NCI-H2107 (cell line): ENCODE measurements around the gene ARFGEF2.
"Not testable (repeated sequence)": the region's sequence is repeated elsewhere in the genome, so short reads cannot be mapped to it uniquely, and the experiment has no call there.

Source experiments
- DNase-seq: peaks from one replicate; lab custom pipeline; 2025; lab: John Stamatoyannopoulos, UW

ARFGEF2 gene

DNA sequence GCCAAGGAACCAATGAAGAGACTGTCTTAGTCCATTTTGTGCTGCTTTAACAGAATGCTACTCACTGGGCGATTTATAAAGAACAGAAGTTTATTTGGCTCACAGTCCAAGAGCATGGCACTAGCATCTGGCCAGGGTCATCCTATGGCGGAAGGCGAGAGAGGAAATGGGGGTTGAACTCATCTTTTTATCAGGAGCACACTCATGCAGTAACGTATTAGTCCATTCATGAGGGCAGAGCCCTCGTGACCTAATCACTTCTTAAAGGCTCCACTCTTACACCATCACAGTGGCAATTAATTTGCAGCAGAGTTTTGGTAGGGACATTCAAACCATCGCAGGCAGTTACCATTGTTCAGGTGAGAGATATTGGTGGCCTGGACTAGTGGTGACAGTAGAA is 8.5 kb downstream of the ARFGEF2 start:
- no peak for DNase-seq

DNA sequence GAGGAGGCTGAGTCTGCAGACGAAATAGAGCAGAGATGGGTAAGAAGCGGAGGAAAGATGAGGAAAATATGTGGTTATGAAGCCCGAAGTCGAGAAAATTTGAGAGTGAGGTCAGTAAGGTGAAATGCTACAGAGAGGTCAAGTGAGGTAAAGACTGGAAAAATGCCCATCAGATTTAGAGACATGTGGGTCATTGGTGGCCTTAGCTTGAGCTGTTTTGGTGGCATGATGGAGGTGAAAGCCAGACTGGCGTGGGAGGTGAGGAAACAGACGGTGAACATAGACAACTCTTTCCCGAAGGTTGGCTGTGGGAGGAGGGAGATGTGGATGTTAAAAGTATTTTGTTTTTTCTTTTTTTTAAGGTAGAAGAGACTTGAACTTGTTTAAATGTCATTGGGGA is 9.4 kb downstream of the ARFGEF2 start:
- no peak for DNase-seq

DNA sequence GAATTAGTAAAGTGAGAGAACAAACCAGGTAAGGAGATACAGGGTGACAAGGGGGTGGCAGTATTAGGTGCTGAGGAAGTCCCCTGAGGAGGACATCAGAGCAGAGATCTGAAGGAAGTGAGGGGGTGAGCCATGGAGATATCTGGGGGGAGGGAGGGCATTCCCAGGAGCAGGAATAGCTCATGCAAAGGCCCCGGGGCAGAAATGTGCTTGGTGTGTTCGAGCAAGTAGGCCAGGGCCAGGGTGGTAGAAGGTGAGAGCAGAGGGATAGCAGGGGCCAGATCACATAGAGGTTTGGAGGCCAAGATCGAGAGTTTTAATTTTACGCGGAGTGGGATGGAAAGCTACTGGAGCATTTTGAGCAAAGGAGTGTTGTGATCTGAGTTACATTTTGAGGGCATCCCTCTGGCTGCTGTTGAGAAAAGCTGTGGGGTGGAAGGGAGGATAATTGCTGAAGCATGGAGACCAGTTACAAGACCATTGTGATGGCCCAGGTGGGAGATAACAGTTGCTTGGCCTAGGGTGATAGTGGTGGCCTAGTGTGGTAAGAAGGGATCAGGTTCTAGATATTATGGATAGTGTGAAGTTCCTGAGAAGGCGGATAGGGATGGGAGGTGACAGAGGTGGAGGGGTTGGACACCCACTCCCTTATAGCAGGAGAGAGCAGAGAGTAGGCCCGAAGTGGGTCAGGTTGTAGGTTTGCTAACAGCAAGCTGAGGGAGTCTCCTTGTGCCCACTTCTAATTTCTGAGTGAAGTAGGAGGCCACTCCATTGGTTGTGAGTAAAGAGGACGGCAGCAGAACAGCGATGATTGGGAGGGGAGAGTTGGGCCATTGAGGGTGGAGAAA is 10.2 kb downstream of the ARFGEF2 start:
- DNase-seq: no peak

DNA sequence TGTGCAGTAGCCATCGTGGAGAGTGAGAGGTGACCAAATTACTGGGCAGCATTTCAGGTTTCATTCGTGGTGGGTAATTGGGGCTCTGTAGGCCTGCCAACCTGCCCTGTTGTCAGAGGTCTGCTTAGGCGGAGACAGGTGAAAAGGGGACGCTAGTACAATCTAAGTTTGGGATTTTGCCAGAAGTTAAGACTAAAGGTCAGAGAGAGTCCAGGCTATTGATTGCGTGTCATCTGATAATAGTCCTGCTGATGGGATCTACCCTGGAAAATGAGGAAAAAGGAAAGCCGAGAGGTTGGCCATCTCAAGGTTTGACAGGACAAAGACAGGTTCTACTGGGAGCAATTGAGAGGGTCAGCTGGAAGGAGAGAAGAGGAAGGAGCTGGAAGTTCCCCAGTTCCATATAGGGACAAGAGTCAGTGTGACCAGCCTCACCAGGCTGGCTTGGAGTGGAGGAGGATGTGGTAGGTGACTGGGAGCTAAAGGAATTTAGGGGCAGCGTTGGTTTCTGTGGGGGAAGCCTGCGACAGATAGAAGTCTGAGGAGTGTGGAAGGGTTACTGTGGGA is 10.9 kb downstream of the ARFGEF2 start:
- no peak for DNase-seq

DNA sequence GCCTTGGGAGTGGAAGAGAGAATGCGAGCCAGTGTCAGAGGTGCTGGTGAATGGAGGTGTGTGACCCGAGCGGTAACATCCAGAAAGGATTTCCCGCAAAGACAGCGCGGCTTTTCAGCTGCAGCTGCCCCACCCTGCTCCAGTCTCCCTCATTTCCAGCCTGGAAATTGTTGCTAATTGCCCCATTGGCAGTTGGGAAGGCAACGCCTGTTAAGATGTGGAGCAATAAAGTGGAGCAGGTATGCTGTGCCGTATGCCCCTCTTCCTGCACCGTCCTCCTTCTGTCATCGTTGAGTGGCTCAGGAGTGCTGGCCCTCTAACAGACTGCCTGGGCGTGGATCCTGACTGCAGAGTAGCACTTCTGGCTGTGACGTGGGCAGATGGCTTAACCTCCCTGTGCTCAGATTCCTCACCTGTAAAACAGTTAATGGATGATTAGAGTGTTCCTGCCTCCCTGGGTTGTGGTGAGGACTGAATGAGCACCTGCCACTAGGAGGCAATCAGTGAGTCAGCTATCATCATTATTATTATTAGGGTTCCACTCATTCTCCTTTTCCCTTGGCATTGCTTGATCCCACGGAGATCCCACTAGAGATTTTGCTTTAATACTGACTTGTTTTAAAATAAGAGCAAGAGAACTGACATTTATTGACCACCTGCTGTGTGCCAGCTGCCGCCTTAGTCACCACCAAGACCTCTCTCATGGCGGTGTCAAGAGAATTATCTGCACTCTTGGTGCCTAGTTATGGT is 11.7 kb downstream of the ARFGEF2 start:
- peak; percentile 77 for DNase-seq

DNA sequence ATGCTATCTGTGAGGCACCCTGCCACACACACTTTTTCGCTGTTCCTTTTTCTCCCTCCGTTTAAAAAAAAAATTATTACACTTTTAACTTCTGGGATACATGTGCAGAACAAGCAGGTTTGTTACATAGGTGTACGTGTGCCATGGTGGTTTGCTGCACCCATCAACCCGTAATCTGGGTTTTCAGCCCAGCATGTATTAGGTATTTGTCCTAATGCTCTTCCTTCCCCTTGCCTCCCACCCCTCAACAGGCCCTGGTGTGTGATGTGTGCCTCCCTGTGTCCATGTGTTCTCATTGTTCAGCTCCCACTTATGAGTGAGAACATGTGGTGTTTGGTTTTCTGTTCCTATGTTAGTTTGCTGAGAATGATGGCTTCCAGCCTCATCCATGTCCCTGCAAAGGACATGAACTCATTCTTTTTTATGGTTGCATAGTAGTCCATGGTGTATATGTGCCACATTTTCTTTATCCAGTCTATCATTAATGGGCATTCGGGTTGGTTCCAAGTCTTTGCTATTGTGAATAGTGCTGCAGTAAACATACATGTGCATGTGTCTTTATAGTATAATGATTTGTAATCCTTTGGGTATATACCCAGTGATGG is 12.9 kb downstream of the ARFGEF2 start:
- not testable (repeated sequence) for DNase-seq

DNA sequence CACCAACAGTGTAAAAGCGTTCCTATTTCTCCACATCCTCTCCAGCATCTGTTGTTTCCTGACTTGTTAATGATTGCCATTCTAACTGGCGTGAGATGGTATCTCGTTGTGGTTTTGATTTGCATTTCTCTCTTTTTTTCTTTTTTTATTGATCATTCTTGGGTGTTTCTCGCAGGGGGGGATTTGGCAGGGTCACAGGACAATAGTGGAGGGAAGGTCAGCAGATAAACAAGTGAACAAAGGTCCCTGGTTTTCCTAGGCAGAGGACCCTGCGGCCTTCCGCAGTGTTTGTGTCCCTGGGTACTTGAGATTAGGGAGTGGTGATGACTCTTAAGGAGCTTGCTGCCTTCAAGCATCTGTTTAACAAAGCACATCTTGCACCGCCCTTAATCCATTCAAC is 13.5 kb downstream of the ARFGEF2 start:
- not testable (repeated sequence) for DNase-seq

DNA sequence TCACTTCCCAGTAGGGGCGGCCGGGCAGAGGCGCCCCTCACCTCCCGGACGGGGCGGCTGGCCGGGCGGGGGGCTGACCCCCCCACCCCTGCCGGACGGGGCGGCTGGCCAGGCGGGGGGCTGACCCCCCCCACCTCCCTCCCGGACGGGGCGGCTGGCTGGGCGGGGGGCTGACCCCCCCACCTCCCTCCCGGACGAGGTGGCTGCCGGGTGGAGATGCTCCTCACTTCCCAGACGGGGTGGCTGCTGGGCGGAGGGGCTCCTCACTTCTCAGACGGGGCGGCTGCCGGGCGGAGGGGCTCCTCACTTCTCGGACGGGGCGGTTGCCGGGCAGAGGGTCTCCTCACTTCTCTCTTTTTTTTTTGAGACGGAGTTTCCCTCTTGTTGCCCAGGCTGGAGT is 14.7 kb downstream of the ARFGEF2 start:
- not testable (repeated sequence) for DNase-seq

DNA sequence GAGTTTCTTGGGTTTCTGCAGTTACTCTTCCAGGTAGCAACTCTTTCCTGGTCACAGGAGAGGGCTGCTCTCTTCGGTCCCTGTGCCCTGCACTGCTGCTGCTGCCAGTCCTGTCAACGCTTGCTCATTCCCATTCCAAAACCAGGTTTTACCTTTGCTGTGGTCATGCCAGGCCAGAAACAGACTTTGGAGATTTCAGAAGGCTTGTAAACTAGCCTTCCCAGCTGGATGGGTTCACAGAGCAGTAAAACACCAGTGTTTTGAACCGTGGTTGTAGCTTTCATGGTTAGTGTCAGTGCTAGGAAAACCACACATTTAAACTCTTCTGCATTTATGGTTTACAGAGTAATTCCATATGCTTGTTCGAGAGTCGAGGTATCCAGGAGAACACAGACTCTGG is 16.2 kb downstream of the ARFGEF2 start:
- DNase-seq: no peak

DNA sequence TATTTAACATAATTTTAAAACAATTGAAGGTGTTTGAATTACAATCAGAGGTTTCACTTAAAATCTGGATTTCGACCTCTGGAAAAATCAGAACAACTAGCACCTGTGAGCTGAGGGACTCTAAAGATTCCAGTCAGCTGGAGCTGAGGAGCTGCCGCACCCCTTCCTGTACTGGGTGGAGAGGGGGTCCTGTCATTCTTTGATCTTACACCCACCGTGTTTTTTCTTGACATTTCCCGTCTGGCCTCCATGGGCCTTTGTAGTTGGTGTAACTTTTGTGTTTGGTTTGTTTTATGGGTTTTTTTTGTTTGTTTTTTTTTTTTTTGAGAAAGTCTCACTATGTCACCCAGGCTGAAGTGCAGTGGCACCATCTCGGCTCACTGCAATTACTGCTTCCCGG is 17.2 kb downstream of the ARFGEF2 start:
- DNase-seq: no peak

DNA sequence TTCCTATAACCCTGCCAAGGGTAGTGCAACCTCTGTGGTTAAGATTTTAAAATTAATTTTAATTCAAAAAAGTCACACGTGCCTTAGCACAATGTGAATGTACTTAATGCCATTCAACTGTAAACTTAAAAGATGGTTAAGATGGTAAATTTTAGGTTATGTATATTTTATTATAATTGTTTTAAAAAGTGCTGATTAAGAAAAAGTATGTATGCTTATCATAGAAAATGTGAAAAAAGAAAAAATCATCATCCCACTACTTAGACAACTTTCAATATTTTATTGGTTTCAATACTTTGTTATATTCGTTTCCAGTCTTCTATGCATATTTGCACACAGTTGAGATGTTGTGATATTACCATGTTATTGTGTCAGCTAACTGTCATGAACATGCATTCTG is 18.7 kb downstream of the ARFGEF2 start:
- no peak for DNase-seq

DNA sequence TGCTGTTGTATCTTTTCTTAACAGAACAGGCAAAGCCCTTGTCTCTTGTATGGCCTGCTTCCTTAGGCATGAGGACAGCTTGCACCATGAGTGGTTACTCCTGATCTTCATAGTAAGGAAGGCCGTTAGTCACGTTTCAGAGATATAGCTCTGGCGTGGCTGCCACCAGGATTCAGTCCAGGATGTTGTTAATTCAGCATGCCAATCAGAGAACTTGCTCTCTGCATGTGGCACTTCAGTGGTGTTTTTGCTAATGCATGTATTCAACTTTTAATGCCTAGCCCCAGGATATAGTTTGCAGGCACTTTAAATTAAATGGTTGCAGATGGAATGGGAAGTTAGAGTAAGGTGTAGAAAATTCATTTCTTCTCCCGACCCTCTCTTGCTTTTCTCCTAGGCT is 20.0 kb downstream of the ARFGEF2 start:
- DNase-seq: no peak

DNA sequence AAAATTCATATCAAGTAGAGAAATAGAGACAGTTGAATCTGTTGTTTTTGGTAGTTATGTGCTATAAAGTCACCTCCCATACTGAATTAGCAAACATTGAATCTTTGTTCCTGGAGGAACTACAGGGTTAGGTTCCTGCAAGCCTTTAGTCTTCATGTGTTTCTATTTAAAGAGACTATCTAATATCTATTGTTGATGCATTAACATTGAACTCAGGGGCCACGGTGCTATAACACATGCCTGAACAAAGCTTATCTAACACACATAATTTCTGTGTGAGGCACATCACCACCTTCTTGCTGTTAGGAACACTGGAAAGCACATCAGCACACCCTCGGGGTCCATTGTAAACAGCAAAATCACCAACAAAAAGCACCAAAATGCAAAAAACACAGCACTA is 21.2 kb downstream of the ARFGEF2 start:
- DNase-seq: no peak

DNA sequence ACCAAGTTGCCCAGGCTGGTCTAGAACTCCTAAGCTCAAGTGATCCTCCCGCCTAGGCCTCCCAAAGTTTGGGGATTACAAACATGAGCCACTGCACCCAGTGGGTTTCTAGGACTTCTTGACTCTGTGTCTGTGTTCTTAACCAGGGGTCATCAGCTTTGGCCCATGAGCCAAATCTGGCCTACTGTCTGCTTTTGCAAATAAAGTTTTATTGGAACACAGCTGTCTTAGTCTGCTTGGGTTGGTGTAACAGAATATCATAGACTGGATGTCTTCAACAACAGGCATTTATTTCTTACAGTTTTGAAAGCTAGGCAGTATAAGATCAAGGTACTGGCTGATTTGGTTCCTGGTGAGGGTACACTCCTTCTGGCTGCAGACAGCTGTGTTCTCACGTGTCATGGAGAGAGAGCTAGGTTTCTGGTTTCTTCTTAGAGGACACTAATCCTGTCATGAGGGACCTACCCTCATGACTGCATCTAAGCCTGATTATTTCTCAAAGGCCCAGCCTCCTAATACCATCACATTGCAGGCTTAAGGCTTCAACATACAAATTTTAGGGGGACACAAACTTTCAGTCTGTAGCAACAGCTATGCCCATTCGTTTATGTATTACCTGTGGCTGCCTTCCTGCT is 23.3 kb downstream of the ARFGEF2 start:
- DNase-seq: no peak

DNA sequence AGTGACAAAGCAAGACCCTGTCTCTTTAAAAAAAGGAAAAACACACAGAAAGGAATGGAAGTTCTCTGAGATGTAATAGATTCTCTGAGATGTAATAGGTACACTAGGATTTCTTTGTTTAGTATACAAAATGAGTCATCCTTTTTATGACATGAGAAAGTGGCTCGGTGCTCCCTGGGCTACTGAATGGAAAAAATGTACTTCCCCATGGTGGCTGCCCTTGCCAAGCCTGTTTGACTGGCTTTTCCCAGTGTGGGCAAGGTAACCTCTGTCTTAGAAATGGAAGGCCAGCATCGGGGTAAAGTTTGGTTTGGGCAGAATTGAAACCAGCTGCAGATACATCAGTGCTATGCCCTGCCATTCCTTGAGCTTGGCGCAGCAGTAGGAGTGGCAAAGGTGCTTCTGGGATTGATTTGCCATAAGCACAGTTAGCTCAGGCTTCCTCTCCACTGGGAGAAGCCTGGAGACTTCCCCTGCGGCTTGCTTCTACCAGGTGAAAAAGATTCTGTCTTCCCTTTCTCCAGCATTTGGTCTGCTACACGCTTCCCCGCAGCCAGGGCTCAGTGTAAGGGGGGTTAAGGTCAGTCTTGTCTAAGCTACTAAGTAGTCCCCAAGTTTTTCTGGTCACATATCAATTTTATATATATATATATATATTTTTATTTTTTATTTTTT is 24.5 kb downstream of the ARFGEF2 start:
- no peak for DNase-seq

DNA sequence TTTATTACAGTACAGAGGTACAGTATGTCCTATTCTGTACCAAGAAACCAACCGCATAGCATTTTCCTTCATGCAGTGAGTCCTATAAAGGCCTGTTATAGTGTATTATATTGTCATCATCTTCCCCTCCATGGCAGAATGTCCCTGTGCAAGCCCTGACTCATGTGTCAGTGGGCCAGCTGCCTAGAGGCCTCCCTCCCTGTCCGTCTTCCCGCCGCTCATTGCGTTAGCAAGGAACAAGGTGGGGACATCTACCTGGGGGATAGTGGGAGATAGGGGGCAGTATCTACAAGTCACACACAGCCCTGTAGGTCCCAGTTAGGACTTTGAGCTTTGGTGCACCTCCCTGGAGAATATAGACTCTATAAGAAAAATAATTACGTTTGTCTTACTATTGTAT is 27.1 kb downstream of the ARFGEF2 start:
- no peak for DNase-seq

DNA sequence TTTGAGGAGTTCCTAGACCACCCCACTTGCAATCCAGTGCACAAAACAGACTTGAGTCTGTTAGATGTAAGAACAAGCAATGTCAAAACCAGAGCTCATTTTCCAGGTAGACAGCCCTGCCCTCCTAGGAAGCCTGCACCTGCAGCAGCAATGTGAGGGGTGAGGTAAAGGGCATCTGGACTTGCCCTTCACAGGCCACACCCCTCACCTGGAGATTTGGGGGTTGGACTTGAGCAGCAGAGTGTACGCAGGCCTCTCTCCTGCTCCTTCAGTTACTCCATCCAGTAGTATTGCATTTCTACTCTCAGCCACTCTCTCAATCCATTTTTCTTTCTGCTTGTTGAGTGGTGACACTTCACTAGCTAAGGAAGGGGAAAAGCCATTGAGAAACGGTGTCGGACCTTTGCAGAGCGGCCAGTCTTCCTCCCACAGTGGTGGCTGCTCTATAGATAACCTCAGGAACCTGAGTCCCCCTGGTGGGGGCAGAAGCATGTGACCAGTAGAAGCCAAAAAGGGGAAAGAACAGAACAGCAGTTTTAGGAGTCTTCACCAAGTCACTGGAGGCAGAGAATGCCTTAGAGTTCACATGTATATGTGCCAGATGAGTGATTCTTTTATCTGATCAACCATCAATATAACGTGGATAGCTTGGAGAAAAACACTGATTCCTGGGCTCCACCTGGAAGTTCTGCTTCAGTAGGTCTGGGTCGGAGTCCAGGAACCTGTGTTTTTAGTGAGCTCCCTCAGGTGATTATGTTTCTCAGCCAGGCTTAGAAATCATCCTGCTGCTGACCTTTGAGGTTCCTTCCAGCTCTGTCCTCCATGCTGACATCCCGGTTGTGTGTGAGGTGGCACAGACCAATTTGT is 28.0 kb downstream of the ARFGEF2 start:
- no peak for DNase-seq

DNA sequence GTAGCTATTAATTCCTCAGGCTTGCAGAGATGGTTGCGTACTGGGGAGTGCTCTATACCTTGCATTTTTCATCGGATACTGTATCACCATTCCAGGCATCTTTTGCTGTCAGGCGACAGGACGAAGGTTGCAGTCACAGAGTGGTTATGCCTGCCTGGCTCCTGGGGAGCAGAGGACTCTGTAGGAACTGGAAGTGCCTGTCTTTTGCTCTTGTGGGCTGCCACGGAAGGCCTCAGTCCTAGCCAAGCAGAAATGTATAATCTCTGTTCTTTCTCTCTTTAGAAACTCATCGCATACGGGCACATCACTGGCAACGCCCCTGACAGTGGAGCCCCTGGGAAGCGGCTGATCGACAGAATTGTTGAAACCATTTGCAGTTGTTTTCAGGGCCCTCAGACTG is 29.5 kb downstream of the ARFGEF2 start:
- no peak for DNase-seq

DNA sequence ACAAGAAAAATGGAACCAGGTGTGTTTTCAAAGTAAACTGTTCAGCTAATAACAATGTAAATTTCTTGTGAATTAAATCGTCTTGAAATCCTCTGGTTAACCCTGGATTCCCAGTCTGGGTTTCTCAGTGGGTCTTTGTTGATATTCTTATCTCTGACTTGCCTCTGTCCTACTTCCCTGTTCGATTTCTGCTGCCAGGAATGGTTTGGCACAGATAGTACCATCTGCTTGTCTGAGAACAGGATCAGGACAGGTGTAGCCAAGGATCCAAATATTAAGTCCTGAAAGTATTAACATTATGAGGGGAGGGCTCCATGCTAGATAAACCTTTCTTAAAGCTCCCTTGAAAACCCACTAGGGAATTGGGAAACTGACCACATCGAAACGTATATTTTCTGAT is 30.1 kb downstream of the ARFGEF2 start:
- DNase-seq: no peak

DNA sequence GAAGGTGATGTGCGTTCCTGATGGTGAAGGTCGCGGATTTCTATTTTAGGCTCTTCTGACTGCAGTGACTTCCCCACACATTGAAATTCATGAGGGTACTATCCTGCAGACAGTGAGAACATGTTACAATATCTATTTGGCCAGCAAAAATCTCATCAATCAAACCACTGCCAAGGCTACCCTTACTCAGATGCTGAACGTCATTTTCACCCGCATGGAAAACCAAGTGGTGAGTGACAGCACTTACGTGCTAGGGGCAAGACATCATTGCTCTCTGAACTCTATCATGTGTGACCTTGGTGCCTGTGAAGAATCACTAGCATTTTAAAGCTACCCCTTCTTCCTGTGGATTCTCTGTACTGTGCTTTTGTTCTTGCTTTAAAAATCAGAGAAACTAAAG is 31.1 kb downstream of the ARFGEF2 start:
- no peak for DNase-seq

DNA sequence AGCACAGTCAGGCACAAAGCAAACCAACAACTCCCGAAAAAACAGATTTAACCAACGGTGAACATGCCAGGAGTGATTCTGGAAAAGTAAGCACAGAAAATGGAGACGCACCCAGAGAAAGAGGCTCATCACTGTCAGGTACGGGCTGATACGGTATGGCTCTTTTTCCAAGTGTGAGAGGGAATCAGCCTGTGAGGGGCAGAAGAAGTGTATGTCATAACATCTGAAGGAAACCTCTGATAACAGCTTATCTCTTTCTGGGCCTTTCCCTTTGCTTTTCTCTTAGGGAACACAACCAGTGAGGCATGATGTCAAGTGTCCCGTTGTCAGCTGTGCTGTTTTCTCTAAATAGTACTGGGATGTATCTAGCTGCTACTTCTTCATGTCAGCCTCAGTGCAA is 32.1 kb downstream of the ARFGEF2 start:
- DNase-seq: no peak
